Measurements from ENCODE around the gene NEK11. TPM values are rescaled to one million over a fixed set of nuclear protein-coding genes. Genes with fewer than 3 reads are reported as not detected.

NEK11 gene
- total RNA-seq, 6 experiments from 2014 or later = 2.5 to 4.0 (median 3.1) TPM

- H3K27me3 Mint-ChIP-seq (ENCODE audit: insufficient read depth) = no peaks in the 10 kb centered on the region; the same call in 1 of the 2 replicates
- H3K4me1 Mint-ChIP-seq (ENCODE audit: low read depth) = no peaks in the 10 kb centered on the region
- TF ChIP-seq CTCF (IDR thresholded peaks at IDR 0.05) = no peak
- no peak for DNase-seq
- H3K27ac Mint-ChIP-seq = no peak overlapping the region
- H3K36me3 Mint-ChIP-seq (ENCODE audit: low read depth) = no peaks in the 10 kb centered on the region
- peaks cover 19% of the 10 kb centered on the region for H3K9me3 Mint-ChIP-seq
- no peak overlapping the region for H3K4me3 Mint-ChIP-seq
These were observed 99.0 kb downstream of the NEK11 start for GRCh38 chr3:131125684-131126083.

GRCh38 chr3:131140891-131141290, 114.2 kb downstream of the NEK11 start:
- DNase-seq = peak; percentile 14
- Mint-ChIP-seq H3K9me3 (peaks cover 4% of the 10 kb centered on the region; the same call in 1 of the 2 replicates), H3K36me3 (ENCODE audit: low read depth) (0 out of 2 replicates have a peak, but pooled peaks cover 4% of the 10 kb centered on the region), H3K27me3 (ENCODE audit: insufficient read depth) (no peaks in the 10 kb centered on the region; the same call in none of the 2 replicates), H3K4me1 (ENCODE audit: low read depth) (no peaks in the 10 kb centered on the region; the same call in 1 of the 2 replicates), H3K27ac (no peak overlapping the region), H3K4me3 (no peak overlapping the region)
- no peak for TF ChIP-seq CTCF (IDR thresholded peaks at IDR 0.05)

- Mint-ChIP-seq H3K4me3 (no peak overlapping the region), H3K27me3 (ENCODE audit: insufficient read depth) (no peaks in the 10 kb centered on the region; the same call in none of the 2 replicates), H3K36me3 (ENCODE audit: low read depth) (0 out of 2 replicates have a peak, but pooled peaks cover 4% of the 10 kb centered on the region), H3K9me3 (peaks cover 4% of the 10 kb centered on the region; the same call in 1 of the 2 replicates), H3K27ac (no peak overlapping the region), H3K4me1 (ENCODE audit: low read depth) (no peaks in the 10 kb centered on the region; the same call in 1 of the 2 replicates)
- TF ChIP-seq CTCF (IDR thresholded peaks at IDR 0.05) = no peak
- no peak for DNase-seq
These were observed 115.1 kb downstream of the NEK11 start for GRCh38 chr3:131141770-131142169.

GRCh38 chr3:131142580-131142979, 115.9 kb downstream of the NEK11 start:
- H3K27ac Mint-ChIP-seq = no peak overlapping the region
- no peaks in the 10 kb centered on the region; the same call in 1 of the 2 replicates for H3K4me1 Mint-ChIP-seq (ENCODE audit: low read depth)
- no peaks in the 10 kb centered on the region; the same call in none of the 2 replicates for H3K27me3 Mint-ChIP-seq (ENCODE audit: insufficient read depth)
- 0 out of 2 replicates have a peak, but pooled peaks cover 4% of the 10 kb centered on the region for H3K36me3 Mint-ChIP-seq (ENCODE audit: low read depth)
- peak; percentile 12 for DNase-seq
- H3K4me3 Mint-ChIP-seq = no peak overlapping the region
- peak; percentile 37; the same call in 1 of the 2 replicates for TF ChIP-seq CTCF (IDR thresholded peaks at IDR 0.05)
- H3K9me3 Mint-ChIP-seq = peaks cover 4% of the 10 kb centered on the region; the same call in 1 of the 2 replicates

- Mint-ChIP-seq H3K9me3 (peaks cover 4% of the 10 kb centered on the region; the same call in 1 of the 2 replicates), H3K36me3 (ENCODE audit: low read depth) (0 out of 2 replicates have a peak, but pooled peaks cover 4% of the 10 kb centered on the region), H3K4me3 (no peak overlapping the region), H3K4me1 (ENCODE audit: low read depth) (no peaks in the 10 kb centered on the region; the same call in 1 of the 2 replicates), H3K27me3 (ENCODE audit: insufficient read depth) (no peaks in the 10 kb centered on the region; the same call in none of the 2 replicates), H3K27ac (no peak overlapping the region)
- DNase-seq = no peak
- no peak for TF ChIP-seq CTCF (IDR thresholded peaks at IDR 0.05)
These were observed 117.1 kb downstream of the NEK11 start for GRCh38 chr3:131143802-131144201.

Measured in HFFc6 (cell line).